ENCODE data around the gene SLC28A3.
"Not testable (repeated sequence)": the region's sequence is repeated elsewhere in the genome, so short reads cannot be mapped to it uniquely, and the experiment has no call there.

The SLC28A3 gene

GRCh38 chr9:84340535-84340934 is at the start of gene SLC28A3:
TSS of gene SLC28A3 (minus strand) at chr9:84340758. CDS start at chr9:84340633, 125 bp downstream.
- DNase-seq, result no peak

- not testable (repeated sequence) for DNase-seq
Measured at GRCh38 chr9:84390254-84390653, 49.7 kb upstream of the SLC28A3 start.

GRCh38 chr9:84387821-84388220 is 47.3 kb upstream of the SLC28A3 start:
- no peak for DNase-seq

- no peak for DNase-seq
Measured at GRCh38 chr9:84386753-84387152, 46.2 kb upstream of the SLC28A3 start.

- no peak for DNase-seq
Measured at GRCh38 chr9:84385386-84386040, 45.0 kb upstream of the SLC28A3 start.

GRCh38 chr9:84384617-84385016 is 44.1 kb upstream of the SLC28A3 start:
- DNase-seq, result no peak

- no peak for DNase-seq
Measured at GRCh38 chr9:84383178-84383577, 42.6 kb upstream of the SLC28A3 start.

GRCh38 chr9:84382720-84383119 is 42.2 kb upstream of the SLC28A3 start:
- DNase-seq, result no peak

- DNase-seq, result no peak
Measured at GRCh38 chr9:84381508-84381907, 41.0 kb upstream of the SLC28A3 start.

- DNase-seq, result no peak
Measured at GRCh38 chr9:84379740-84380139, 39.2 kb upstream of the SLC28A3 start.

- DNase-seq, result no peak
Measured at GRCh38 chr9:84375954-84376353, 35.4 kb upstream of the SLC28A3 start.

GRCh38 chr9:84374516-84374915 is 34.0 kb upstream of the SLC28A3 start:
- DNase-seq, result no peak

GRCh38 chr9:84374013-84374412 is 33.5 kb upstream of the SLC28A3 start:
- no peak for DNase-seq

- DNase-seq, result peak; percentile 5 to 44
Measured at GRCh38 chr9:84371737-84372136, 31.2 kb upstream of the SLC28A3 start.

- DNase-seq, result peak in 1 of 2 donors; percentile 5
Measured at GRCh38 chr9:84368601-84369000, 28.0 kb upstream of the SLC28A3 start.

GRCh38 chr9:84367726-84368125 is 27.2 kb upstream of the SLC28A3 start:
- not testable (repeated sequence) for DNase-seq

- DNase-seq, result no peak
Measured at GRCh38 chr9:84366683-84367082, 26.1 kb upstream of the SLC28A3 start.

GRCh38 chr9:84364894-84365490 is 24.4 kb upstream of the SLC28A3 start:
- DNase-seq, result not testable (repeated sequence)

GRCh38 chr9:84361645-84362044 is 21.1 kb upstream of the SLC28A3 start:
- no peak for DNase-seq

GRCh38 chr9:84357275-84357674 is 16.7 kb upstream of the SLC28A3 start:
- DNase-seq, result no peak

- DNase-seq, result no peak
Measured at GRCh38 chr9:84354035-84354434, 13.5 kb upstream of the SLC28A3 start.

GRCh38 chr9:84349671-84350070 is 9.1 kb upstream of the SLC28A3 start:
- DNase-seq, result no peak

- no peak for DNase-seq
Measured at GRCh38 chr9:84343111-84343521, 2.6 kb upstream of the SLC28A3 start.

- no peak for DNase-seq
Measured at GRCh38 chr9:84339962-84340361, 596 bp downstream of the SLC28A3 start.

GRCh38 chr9:84339503-84339902 is 1.1 kb downstream of the SLC28A3 start:
- no peak for DNase-seq
